H1 (cell line): ENCODE results near the gene GCAT. TPM values are rescaled to one million over a fixed set of nuclear protein-coding genes. Genes with fewer than 3 reads are reported as not detected.

Experiments
- CTCF ChIA-PET: fragments of 300-600 bp; sonication (Branson Sonifier 250); formaldehyde crosslinking; loops from one replicate; lab custom pipeline; 2021; ENCODE audit not compliant: partially characterized antibody; lab: Charles Lee
- POLR2A ChIA-PET: fragments of 300-600 bp; sonication (Branson Sonifier 250); formaldehyde crosslinking; loops from one replicate; lab custom pipeline; 2021; ENCODE audit warnings: inconsistent platforms; ENCODE audit not compliant: partially characterized antibody; lab: Charles Lee
- DNase-seq, 2 experiments: peaks; one replicate each; pipeline versions ENCODE4 v3.0.0 to v3.0.0-alpha.2; 2010 to 2022; ENCODE audit warnings: low spot score in 2 of 2, low read depth in 1 of 2, mixed read lengths in 1 of 2
- FAIRE-seq: peaks from 2 replicates; lab custom pipeline; 2011; peaks lifted over from hg19 to GRCh38; lab: Jason Lieb, UNC
- H2AFZ ChIP-seq: 2 replicates; pipeline ENCODE4 v1.8.1; 2012; ENCODE audit warnings: low read length, inconsistent platforms
- H2AK5ac ChIP-seq: 2 replicates; pipeline ENCODE4 v1.6.1; 2013; ENCODE audit warnings: low read depth, low read length
- H2BK120ac ChIP-seq: replicated peaks from 2 replicates; pipeline ENCODE3; 2013; ENCODE audit warnings: low read depth, low read length, inconsistent platforms
- H2BK12ac ChIP-seq: 2 replicates; pipeline ENCODE4 v1.6.1; 2013; ENCODE audit warnings: low read depth, low read length
- H2BK15ac ChIP-seq: 2 replicates; pipeline ENCODE4 v1.6.1; 2013; ENCODE audit warnings: low read length
- H2BK20ac ChIP-seq: 2 replicates; pipeline ENCODE4 v1.6.1; 2013; ENCODE audit warnings: low read length
- H2BK5ac ChIP-seq: 2 replicates; pipeline ENCODE4 v1.6.1; 2013; ENCODE audit warnings: low read depth, low read length
- H3K14ac ChIP-seq: 2 replicates; pipeline ENCODE4 v1.6.1; 2013; ENCODE audit warnings: inconsistent platforms; ENCODE audit not compliant: insufficient read length
- H3K18ac ChIP-seq: 2 replicates; pipeline ENCODE4 v1.6.1; 2013; ENCODE audit warnings: low read length; ENCODE audit errors: extremely low read depth
- H3K23ac ChIP-seq: 2 replicates; pipeline ENCODE4 v1.6.1; 2013; ENCODE audit warnings: inconsistent platforms; ENCODE audit not compliant: insufficient read length
- H3K23me2 ChIP-seq: 2 replicates; pipeline ENCODE4 v1.6.1; 2013; ENCODE audit warnings: low read depth, low read length
- H3K27ac ChIP-seq: 2 replicates; pipeline ENCODE4 v1.6.1; 2011; ENCODE audit warnings: low read depth, low read length, inconsistent platforms
- H3K27me3 ChIP-seq, 4 experiments: replicated peaks in 1 of 4; 1 replicate in 1 of 4; 2 replicates in 3 of 4; pipeline versions ENCODE4 v1.6.1 to v1.8.1; 2011 to 2013; ENCODE audit warnings: low read length in 3 of 4, mild to moderate bottlenecking in 3 of 4, inconsistent platforms in 2 of 4, mixed read lengths in 2 of 4, moderate library complexity in 1 of 4; ENCODE audit not compliant: control insufficient read depth in 3 of 4, insufficient read depth in 3 of 4; ENCODE audit errors: extremely low read depth in 1 of 4
- H3K36me3 ChIP-seq, 4 experiments: 2 replicates each; pipeline versions ENCODE4 v1.6.1 to v1.8.1; 2011 to 2013; ENCODE audit warnings: mild to moderate bottlenecking in 4 of 4, low read length in 3 of 4, moderate library complexity in 2 of 4, control low read depth in 1 of 4, inconsistent platforms in 1 of 4; ENCODE audit not compliant: insufficient read depth in 4 of 4, control insufficient read depth in 2 of 4
- H3K4ac ChIP-seq: replicated peaks from 2 replicates; pipeline ENCODE3; 2013; ENCODE audit warnings: low read length, low read depth, mixed read lengths, inconsistent platforms; ENCODE audit not compliant: insufficient read length
- H3K4me1 ChIP-seq, 4 experiments: replicated peaks in 1 of 4; 1 replicate in 1 of 4; 2 replicates in 3 of 4; pipeline versions ENCODE4 v1.6.1 to v1.8.1; 2011 to 2013; ENCODE audit warnings: low read length in 3 of 4, inconsistent platforms in 2 of 4, mixed read lengths in 1 of 4; ENCODE audit not compliant: insufficient read depth in 4 of 4, control insufficient read depth in 3 of 4
- H3K4me2 ChIP-seq, 2 experiments: 2 replicates each; pipeline versions ENCODE4 v1.6.1 to v1.8.1; 2011 to 2013; ENCODE audit warnings: low read depth in 2 of 2, low read length in 2 of 2, control low read depth in 1 of 2, inconsistent platforms in 1 of 2, mild to moderate bottlenecking in 1 of 2; ENCODE audit not compliant: insufficient read depth in 1 of 2
- H3K4me3 ChIP-seq, 4 experiments: fragments of 200-600, 300-600 bp in 1 of 4; sonication (generic), shearing (Covaris generic), sonication (Bioruptor Twin) in 1 of 4; 2 replicates each; pipeline versions ENCODE4 v1.5.1 to v1.8.1; 2011 to 2016; ENCODE audit warnings: low read length in 4 of 4, low read depth in 3 of 4, control low read depth in 2 of 4, inconsistent platforms in 2 of 4, mild to moderate bottlenecking in 2 of 4, mixed read lengths in 1 of 4, moderate library complexity in 1 of 4; ENCODE audit not compliant: insufficient read depth in 2 of 4; ENCODE audit errors: extremely low read depth in 1 of 4
- H3K56ac ChIP-seq: replicated peaks from 2 replicates; pipeline ENCODE3; 2013; ENCODE audit warnings: low read depth, mild to moderate bottlenecking, mixed read lengths, low read length, inconsistent platforms; ENCODE audit not compliant: insufficient read length
- H3K79me1 ChIP-seq: 2 replicates; pipeline ENCODE4 v1.6.1; 2013; ENCODE audit warnings: low read depth, low read length, control low read depth
- H3K79me2 ChIP-seq, 2 experiments: 2 replicates each; pipeline versions ENCODE4 v1.6.1 to v1.8.1; 2012 to 2013; ENCODE audit warnings: low read length in 2 of 2, mild to moderate bottlenecking in 2 of 2, inconsistent platforms in 1 of 2; ENCODE audit not compliant: insufficient read depth in 2 of 2, control insufficient read depth in 1 of 2
- H3K9ac ChIP-seq, 4 experiments: replicated peaks in 1 of 4; 1 replicate in 1 of 4; 2 replicates in 3 of 4; pipeline versions ENCODE4 v1.6.1 to v1.8.1; 2011 to 2013; ENCODE audit warnings: low read depth in 3 of 4, low read length in 3 of 4, control low read depth in 2 of 4, mild to moderate bottlenecking in 2 of 4, moderate library complexity in 2 of 4, inconsistent platforms in 1 of 4; ENCODE audit errors: extremely low read depth in 1 of 4
- H3K9me3 ChIP-seq, 2 experiments: 2 replicates each; pipeline versions ENCODE4 v1.6.1 to v1.8.1; 2012 to 2013; ENCODE audit warnings: mild to moderate bottlenecking in 2 of 2, moderate library complexity in 2 of 2, control low read depth in 1 of 2, inconsistent platforms in 1 of 2, low read depth in 1 of 2, low read length in 1 of 2, mixed read lengths in 1 of 2; ENCODE audit not compliant: insufficient read depth in 2 of 2
- H4K20me1 ChIP-seq, 2 experiments: replicated peaks in 1 of 2; 2 replicates each; pipeline versions ENCODE3 to v1.8.1; 2011 to 2013; ENCODE audit warnings: inconsistent platforms in 2 of 2, low read length in 2 of 2, mild to moderate bottlenecking in 1 of 2; ENCODE audit not compliant: insufficient read depth in 2 of 2, control insufficient read depth in 1 of 2
- H4K5ac ChIP-seq: 2 replicates; pipeline ENCODE4 v1.6.1; 2013; ENCODE audit warnings: low read length, low read depth, mixed read lengths, inconsistent platforms; ENCODE audit not compliant: insufficient read length
- H4K8ac ChIP-seq: 2 replicates; pipeline ENCODE4 v1.8.0; 2013; ENCODE audit warnings: mild to moderate bottlenecking, moderate library complexity, low read length, inconsistent platforms; ENCODE audit not compliant: insufficient read depth; ENCODE audit errors: extremely low read depth
- H4K91ac ChIP-seq: replicated peaks from 2 replicates; pipeline ENCODE3; 2013; ENCODE audit warnings: low read length, mixed read lengths, inconsistent platforms; ENCODE audit not compliant: insufficient read length
- BCL11A ChIP-seq, 2 experiments: IDR thresholded peaks; one replicate each; pipeline ENCODE4 v1.6.1; 2011; ENCODE audit warnings: low read depth in 2 of 2, low read length in 2 of 2, mild to moderate bottlenecking in 2 of 2
- CTBP2 ChIP-seq: IDR thresholded peaks from 2 replicates; pipeline ENCODE4 v1.7.0; 2011; ENCODE audit warnings: borderline replicate concordance, mild to moderate bottlenecking, moderate library complexity, mixed read lengths, low read length; ENCODE audit not compliant: insufficient read depth, insufficient read length
- EGR1 ChIP-seq: IDR thresholded peaks from 2 replicates; pipeline ENCODE4 v1.6.1; 2011; ENCODE audit warnings: low read depth, low read length, borderline replicate concordance
- POLR2A ChIP-seq, 2 experiments: IDR thresholded peaks; 1 replicate in 1 of 2; 2 replicates in 1 of 2; pipeline ENCODE4 v1.6.1; 2011; ENCODE audit warnings: low read depth in 2 of 2, low read length in 2 of 2, mild to moderate bottlenecking in 2 of 2; ENCODE audit errors: control extremely low read depth in 1 of 2
- POLR2AphosphoS5 ChIP-seq: IDR thresholded peaks from 2 replicates; pipeline ENCODE4 v1.6.1; 2011; ENCODE audit warnings: low read depth, low read length
- WGBS, 2 experiments: shearing (Covaris generic) in 1 of 2; methylation state at CpG; one replicate each; pipeline versions ENCODE4 v1.1.6 to v1.1.7; 2013 to 2015; ENCODE audit warnings: low lambda C conversion rate in 2 of 2, mixed read lengths in 2 of 2, inconsistent platforms in 1 of 2, low coverage in 1 of 2, missing lambda C conversion rate in 1 of 2; ENCODE audit not compliant: insufficient replicate concordance in 2 of 2, insufficient coverage in 1 of 2, insufficient read length in 1 of 2; ENCODE audit errors: extremely low coverage in 1 of 2, missing lambda C conversion rate in 1 of 2; 5-methylcytosine and 5-hydroxymethylcytosine counted together
- polyA plus RNA-seq, 7 experiments: library from polyadenylated mRNA; depleted of rRNA in 3 of 7; stranded (reverse) in 5 of 7; unstranded in 2 of 7; fragments of >200 nt in 5 of 7; fragments of 200-250 nt in 2 of 7; gene quantifications; 1 replicate in 5 of 7; 2 replicates in 1 of 7; 4 replicates in 1 of 7; pipeline versions ENCODE4 v1.2.1 to v1.2.3, GENCODE V29; 2011 to 2013; ENCODE audit warnings: missing spikeins in 2 of 7, mixed read lengths in 2 of 7
- total RNA-seq: library from RNA; stranded (reverse); fragmentation: NEBNext Ultra II Directional; extraction: Animal tissue kit (Norgen Biotek cat#: 25700); gene quantifications from 2 replicates; pipeline ENCODE4 v1.2.1, GENCODE V29; 2021
- TF ChIP-seq, protein P1 (sequence below): IDR thresholded peaks from 2 replicates; pipeline ENCODE4 v1.6.1; 2012; ENCODE audit warnings: low read length, inconsistent platforms

GCAT gene
- total and polyA plus RNA-seq, 2 of the 8 experiments (the other 6 are each of a cell fraction or from before 2014, with no cell fraction given) = 24.3 to 47.5 TPM

DNA sequence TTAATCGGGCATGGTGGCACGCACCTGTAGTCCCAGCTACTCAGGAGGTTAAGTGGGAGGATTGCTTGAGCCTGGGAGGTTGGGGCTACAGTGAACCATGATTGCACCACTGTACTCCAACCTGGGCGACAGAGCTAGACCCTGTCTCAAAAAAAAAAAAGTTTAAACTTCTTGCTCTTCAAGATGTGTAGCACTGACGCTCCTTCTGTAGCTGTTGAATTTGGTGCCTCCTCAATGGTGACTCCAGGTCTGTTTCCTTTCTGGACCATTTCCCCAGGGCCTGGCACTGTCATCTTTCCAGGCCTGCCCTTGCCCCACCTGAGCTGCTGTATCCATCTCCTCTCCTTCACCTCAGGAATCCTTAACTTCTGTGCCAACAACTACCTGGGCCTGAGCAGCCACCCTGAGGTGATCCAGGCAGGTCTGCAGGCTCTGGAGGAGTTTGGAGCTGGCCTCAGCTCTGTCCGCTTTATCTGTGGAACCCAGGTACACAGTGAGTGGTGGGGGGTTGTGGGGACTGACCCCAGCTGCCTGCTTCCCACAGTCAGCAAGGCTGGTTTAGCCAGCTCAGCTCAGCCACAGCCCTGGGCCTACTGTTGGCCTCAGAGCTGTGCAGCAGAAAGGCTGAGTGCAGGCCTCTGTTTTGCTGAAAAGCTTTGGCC is 2.1 kb downstream of the GCAT start:
- no peak overlapping the region for H3K27ac ChIP-seq
- POLR2A ChIA-PET = interaction anchor here (0.6 to 8.8 kb wide), 7 partner anchors 8 to 151 kb away, joined by 3 to 142 read pairs (median 5); partner anchors contain the start of genes GALR3 and PDXP
- no peak overlapping the region for H4K91ac ChIP-seq
- FAIRE-seq = no peak
- no peak overlapping the region for H2BK20ac ChIP-seq
- no peak overlapping the region for H2BK120ac ChIP-seq
- peaks cover 4 to 7% of the 10 kb centered on the region in 2 experiments for H4K20me1 ChIP-seq
- no peak overlapping the region for H3K4me3 ChIP-seq
- no peak overlapping the region for H3K4me2 ChIP-seq
- no peak for DNase-seq
- H2AK5ac ChIP-seq = no peak overlapping the region
- H2BK5ac ChIP-seq = no peak overlapping the region
- peaks cover 3% of the 10 kb centered on the region for H3K79me1 ChIP-seq
- no peak overlapping the region for H2BK12ac ChIP-seq
- CTCF ChIA-PET = interaction anchor here (0.7 to 4.4 kb wide), 6 partner anchors 9 to 129 kb away, joined by 3 to 42 read pairs (median 4); no protein-coding TSS in a partner anchor
- H4K5ac ChIP-seq = no peak overlapping the region
- H3K23ac ChIP-seq = no peak overlapping the region
- H3K9me3 ChIP-seq = no peaks in the 10 kb centered on the region
- H3K18ac ChIP-seq = no peak overlapping the region
- peaks cover 0 to 5% (median 2%) of the 10 kb centered on the region in 4 experiments; a peak in 5 of 8 replicates for H3K36me3 ChIP-seq
- no peak overlapping the region for H2AFZ ChIP-seq
- peaks cover 22% of the 10 kb centered on the region for H3K23me2 ChIP-seq
- H3K4me1 ChIP-seq = peaks cover 0 to 8% (median 6%) of the 10 kb centered on the region in 4 experiments; a peak in 5 of 7 replicates
- no peak overlapping the region for H4K8ac ChIP-seq
- H3K14ac ChIP-seq = no peak overlapping the region
- WGBS, 2 experiments = 86% methylated on average over 5 of the region's 5 CpGs; no CpG with 5 or more reads in 1 of the 2 experiments
- no peak for TF ChIP-seq EGR1
- no peak for TF ChIP-seq CTBP2
- peak in 1 of 2 experiments; percentile 45; a peak in 1 of 3 replicates for TF ChIP-seq POLR2A (IDR thresholded peaks at IDR 0.05; ENCODE audit: control extremely low read depth in 1 of 2, low read depth in 2 of 2, low read length in 2 of 2)
- peak; percentile 56; the same call in 1 of the 2 replicates for TF ChIP-seq POLR2AphosphoS5
- TF ChIP-seq, protein P1, sequence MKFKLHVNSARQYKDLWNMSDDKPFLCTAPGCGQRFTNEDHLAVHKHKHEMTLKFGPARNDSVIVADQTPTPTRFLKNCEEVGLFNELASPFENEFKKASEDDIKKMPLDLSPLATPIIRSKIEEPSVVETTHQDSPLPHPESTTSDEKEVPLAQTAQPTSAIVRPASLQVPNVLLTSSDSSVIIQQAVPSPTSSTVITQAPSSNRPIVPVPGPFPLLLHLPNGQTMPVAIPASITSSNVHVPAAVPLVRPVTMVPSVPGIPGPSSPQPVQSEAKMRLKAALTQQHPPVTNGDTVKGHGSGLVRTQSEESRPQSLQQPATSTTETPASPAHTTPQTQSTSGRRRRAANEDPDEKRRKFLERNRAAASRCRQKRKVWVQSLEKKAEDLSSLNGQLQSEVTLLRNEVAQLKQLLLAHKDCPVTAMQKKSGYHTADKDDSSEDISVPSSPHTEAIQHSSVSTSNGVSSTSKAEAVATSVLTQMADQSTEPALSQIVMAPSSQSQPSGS = no peak
- no peak for TF ChIP-seq BCL11A (IDR thresholded peaks at IDR 0.05; ENCODE audit: low read depth in 2 of 2, low read length in 2 of 2)
- H2BK15ac ChIP-seq = no peak overlapping the region
- H3K4ac ChIP-seq = no peak overlapping the region
- H3K9ac ChIP-seq = no peak overlapping the region
- no peak overlapping the region for H3K56ac ChIP-seq
- H3K27me3 ChIP-seq = peaks cover 0 to 23% (median 22%) of the 10 kb centered on the region in 4 experiments; a peak in 6 of 7 replicates
- H3K79me2 ChIP-seq = peaks cover 4 to 7% of the 10 kb centered on the region in 2 experiments; a peak in 2 of 4 replicates
